ENCODE data around the gene PLAC9.
A peak's percentile ranks its signal among the peaks of the same experiment; 100 is the strongest.

Gene PLAC9

GRCh38 chr10:80161321-80162083 is 29.0 kb downstream of the PLAC9 start:
- Histone ChIP-seq H3K4me3 (ENCODE audit: low read depth, low read length) (no peak overlapping the region), H3K4me1 (ENCODE audit: control insufficient read depth, insufficient read depth, low read length) (peaks cover 8% of the 10 kb centered on the region), H3K9me3 (ENCODE audit: control insufficient read depth, insufficient read depth, low read depth, low read length) (no peaks in the 10 kb centered on the region), H3K36me3 (ENCODE audit: control insufficient read depth in 2 of 2, insufficient read depth in 1 of 2, low read length in 2 of 2) (peaks cover 2 to 95% of the 10 kb centered on the region in 2 experiments; a peak in 2 of 3 replicates), H3K27ac (ENCODE audit: extremely low read depth, low read depth, low read length) (no peak overlapping the region)
- TF ChIP-seq ZNF2 (tag by site-specific recombination; IDR thresholded peaks at IDR 0.05) (0 out of 2 replicates have a peak, but pooled peaks have one; percentile 29), ZNF341 (tag by site-specific recombination; IDR thresholded peaks at IDR 0.05; ENCODE audit: low read depth) (no peak)
- ChIA-PET CTCF (interaction anchor here (0.7 to 2.3 kb wide), 3 partner anchors 9 to 690 kb away, joined by 3 to 9 read pairs (median 3); no protein-coding TSS in a partner anchor), POLR2A (no interaction called here)

DNA sequence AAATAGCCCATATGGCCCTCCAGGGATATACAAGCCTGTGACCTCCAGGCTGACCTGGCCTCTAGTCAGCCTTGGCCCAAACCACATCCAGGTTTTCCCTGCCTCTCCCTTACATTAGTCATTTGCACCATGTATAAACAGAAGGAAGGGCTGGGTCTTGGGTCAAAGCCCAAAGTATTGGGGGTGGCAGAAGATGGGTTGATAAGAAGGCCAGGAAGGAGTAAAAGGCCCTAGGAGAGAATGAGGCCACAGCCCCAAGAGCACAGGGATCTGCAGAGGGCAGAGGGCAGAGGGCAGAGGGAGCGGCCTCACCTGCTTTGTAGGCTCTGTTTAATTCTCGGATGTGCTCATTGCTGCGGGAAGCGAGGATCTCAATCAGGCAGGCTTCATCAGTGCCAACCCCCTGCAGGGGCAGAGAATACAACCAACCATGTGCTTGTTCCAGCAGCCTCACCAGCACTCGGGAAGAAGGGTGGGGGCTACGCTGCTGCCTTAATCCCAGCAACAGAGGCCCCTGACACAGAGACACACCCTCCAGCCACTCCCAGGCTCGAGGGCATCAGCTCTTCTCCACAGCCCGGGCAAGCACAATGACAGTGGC is 31.3 kb downstream of the PLAC9 start:
- Histone ChIP-seq H3K9me3 (ENCODE audit: control insufficient read depth, insufficient read depth, low read depth, low read length) (no peaks in the 10 kb centered on the region), H3K4me3 (ENCODE audit: low read depth, low read length) (no peak overlapping the region), H3K36me3 (ENCODE audit: control insufficient read depth in 2 of 2, insufficient read depth in 1 of 2, low read length in 2 of 2) (peaks cover 0 to 89% of the 10 kb centered on the region in 2 experiments; a peak in 2 of 3 replicates), H3K4me1 (ENCODE audit: control insufficient read depth, insufficient read depth, low read length) (peaks cover 7% of the 10 kb centered on the region), H3K27ac (ENCODE audit: extremely low read depth, low read depth, low read length) (no peak overlapping the region)
- TF ChIP-seq ZNF266 (tag by site-specific recombination; IDR thresholded peaks at IDR 0.05; ENCODE audit: low read depth): no peak
- TF ChIP-seq ZNF777 (tag by site-specific recombination; IDR thresholded peaks at IDR 0.05; ENCODE audit: borderline replicate concordance): no peak
- TF ChIP-seq, protein P1, sequence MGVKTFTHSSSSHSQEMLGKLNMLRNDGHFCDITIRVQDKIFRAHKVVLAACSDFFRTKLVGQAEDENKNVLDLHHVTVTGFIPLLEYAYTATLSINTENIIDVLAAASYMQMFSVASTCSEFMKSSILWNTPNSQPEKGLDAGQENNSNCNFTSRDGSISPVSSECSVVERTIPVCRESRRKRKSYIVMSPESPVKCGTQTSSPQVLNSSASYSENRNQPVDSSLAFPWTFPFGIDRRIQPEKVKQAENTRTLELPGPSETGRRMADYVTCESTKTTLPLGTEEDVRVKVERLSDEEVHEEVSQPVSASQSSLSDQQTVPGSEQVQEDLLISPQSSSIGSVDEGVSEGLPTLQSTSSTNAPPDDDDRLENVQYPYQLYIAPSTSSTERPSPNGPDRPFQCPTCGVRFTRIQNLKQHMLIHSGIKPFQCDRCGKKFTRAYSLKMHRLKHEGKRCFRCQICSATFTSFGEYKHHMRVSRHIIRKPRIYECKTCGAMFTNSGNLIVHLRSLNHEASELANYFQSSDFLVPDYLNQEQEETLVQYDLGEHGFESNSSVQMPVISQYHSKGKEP (tag by site-specific recombination; IDR thresholded peaks at IDR 0.05): no peak
- no peak for TF ChIP-seq ZFP41 (tag by site-specific recombination; IDR thresholded peaks at IDR 0.05; ENCODE audit: borderline replicate concordance)
- no peak for TF ChIP-seq ZBTB7A (tag by site-specific recombination; IDR thresholded peaks at IDR 0.05; ENCODE audit: low read depth)
- 0 out of 2 replicates have a peak, but pooled peaks have one; percentile 24 for TF ChIP-seq KLF17 (tag by site-specific recombination; IDR thresholded peaks at IDR 0.05)
- TF ChIP-seq, protein P2, sequence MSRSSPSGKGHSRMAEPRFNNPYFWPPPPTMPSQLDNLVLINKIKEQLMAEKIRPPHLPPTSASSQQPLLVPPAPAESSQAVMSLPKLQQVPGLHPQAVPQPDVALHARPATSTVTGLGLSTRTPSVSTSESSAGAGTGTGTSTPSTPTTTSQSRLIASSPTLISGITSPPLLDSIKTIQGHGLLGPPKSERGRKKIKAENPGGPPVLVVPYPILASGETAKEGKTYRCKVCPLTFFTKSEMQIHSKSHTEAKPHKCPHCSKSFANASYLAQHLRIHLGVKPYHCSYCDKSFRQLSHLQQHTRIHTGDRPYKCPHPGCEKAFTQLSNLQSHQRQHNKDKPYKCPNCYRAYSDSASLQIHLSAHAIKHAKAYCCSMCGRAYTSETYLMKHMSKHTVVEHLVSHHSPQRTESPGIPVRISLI (tag by site-specific recombination; IDR thresholded peaks at IDR 0.05): no peak
- no peak for TF ChIP-seq ZNF701 (tag by site-specific recombination; IDR thresholded peaks at IDR 0.05)
- TF ChIP-seq INSM2 (tag by site-specific recombination; IDR thresholded peaks at IDR 0.05): no peak
- no peak for TF ChIP-seq TCF7L2 (IDR thresholded peaks at IDR 0.05; ENCODE audit: borderline replicate concordance, low read depth, low read length)
- TF ChIP-seq ZNF48 (tag by site-specific recombination; IDR thresholded peaks at IDR 0.05): no peak
- peak; percentile 89 for TF ChIP-seq KLF1 (tag by site-specific recombination; IDR thresholded peaks at IDR 0.05)
- ChIA-PET POLR2A (no interaction called here), CTCF (no interaction called here)

GRCh38 chr10:80164596-80164995 is 32.1 kb downstream of the PLAC9 start:
- POLR2A ChIA-PET: no interaction called here
- Histone ChIP-seq H3K9me3 (ENCODE audit: control insufficient read depth, insufficient read depth, low read depth, low read length) (no peaks in the 10 kb centered on the region), H3K27ac (ENCODE audit: extremely low read depth, low read depth, low read length) (no peak overlapping the region), H3K36me3 (ENCODE audit: control insufficient read depth in 2 of 2, insufficient read depth in 1 of 2, low read length in 2 of 2) (peaks cover 0 to 87% of the 10 kb centered on the region in 2 experiments; a peak in 2 of 3 replicates), H3K4me1 (ENCODE audit: control insufficient read depth, insufficient read depth, low read length) (no peaks in the 10 kb centered on the region), H3K4me3 (ENCODE audit: low read depth, low read length) (no peak overlapping the region)
- TF ChIP-seq ZNF768 (tag by site-specific recombination; IDR thresholded peaks at IDR 0.05) (peak; percentile 75; the same call in 1 of the 2 replicates), TCF7L2 (IDR thresholded peaks at IDR 0.05; ENCODE audit: borderline replicate concordance, low read depth, low read length) (no peak)
- TF ChIP-seq, protein P3, sequence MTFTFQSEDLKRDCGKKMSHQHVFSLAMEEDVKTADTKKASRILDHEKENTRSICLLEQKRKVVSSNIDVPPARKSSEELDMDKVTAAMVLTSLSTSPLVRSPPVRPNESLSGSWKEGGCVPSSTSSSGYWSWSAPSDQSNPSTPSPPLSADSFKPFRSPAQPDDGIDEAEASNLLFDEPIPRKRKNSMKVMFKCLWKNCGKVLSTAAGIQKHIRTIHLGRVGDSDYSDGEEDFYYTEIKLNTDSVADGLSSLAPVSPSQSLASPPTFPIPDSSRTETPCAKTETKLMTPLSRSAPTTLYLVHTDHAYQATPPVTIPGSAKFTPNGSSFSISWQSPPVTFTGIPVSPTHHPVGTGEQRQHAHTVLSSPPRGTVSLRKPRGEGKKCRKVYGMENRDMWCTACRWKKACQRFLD (tag by site-specific recombination; IDR thresholded peaks at IDR 0.05): no peak
- CTCF ChIA-PET: interaction anchor here (1.0 kb wide), 1 partner anchor 21 kb away, joined by 3 read pairs; no protein-coding TSS in a partner anchor

Data from HEK293 (cell line).